WTC11 (cell line): ENCODE measurements around the gene GPR65. TPM values are rescaled to one million over a fixed set of nuclear protein-coding genes. Genes with fewer than 3 reads are reported as not detected.

ENCODE experiments used
- ATAC-seq: fragments of 200-7000 bp; cut with Tn5 transposase; 2 replicates; pipeline ENCODE4 v1.10.0; 2021; ENCODE audit warnings: mild to moderate bottlenecking, moderate library complexity
- CTCF ChIA-PET: fragments of 300-600 bp; sonication (Branson Sonifier 250); formaldehyde crosslinking; loops from one replicate; lab custom pipeline; 2021; ENCODE audit warnings: antibody characterized with exemption; lab: Charles Lee
- POLR2A ChIA-PET: fragments of 350-600 bp; sonication (Branson Sonifier 250); formaldehyde crosslinking; loops from one replicate; lab custom pipeline; 2021; ENCODE audit warnings: antibody characterized with exemption; lab: Charles Lee
- DNase-seq: peaks from one replicate; pipeline ENCODE4 v3.0.0; 2021; ENCODE audit warnings: low spot score
- H3K27ac Mint-ChIP-seq: 2 replicates; pipeline ENCODE4 v1.8.0; 2021; ENCODE audit warnings: mixed read lengths
- H3K27me3 Mint-ChIP-seq: 2 replicates; pipeline ENCODE4 v1.8.0; 2021; ENCODE audit warnings: low read depth, mild to moderate bottlenecking, moderate library complexity, mixed read lengths
- H3K36me3 Mint-ChIP-seq: 2 replicates; pipeline ENCODE4 v1.8.0; 2021; ENCODE audit warnings: mixed read lengths
- H3K4me1 Mint-ChIP-seq: 2 replicates; pipeline ENCODE4 v1.8.0; 2022; ENCODE audit warnings: mixed read lengths
- H3K4me3 Mint-ChIP-seq: 2 replicates; pipeline ENCODE4 v1.8.0; 2021; ENCODE audit warnings: mild to moderate bottlenecking, moderate library complexity, mixed read lengths
- H3K9me3 Mint-ChIP-seq: 2 replicates; pipeline ENCODE4 v1.8.0; 2021; ENCODE audit warnings: mixed read lengths
- CBFB ChIP-seq: sonication (generic); formaldehyde crosslinking; IDR thresholded peaks from 2 replicates; pipeline ENCODE4 v1.8.1; 2022; ENCODE audit warnings: mild to moderate bottlenecking, low read depth, missing genetic modification reagents
- CREM ChIP-seq: sonication (generic); formaldehyde crosslinking; IDR thresholded peaks from 2 replicates; pipeline ENCODE4 v1.8.1; 2022; ENCODE audit warnings: mild to moderate bottlenecking, missing genetic modification reagents, moderate library complexity
- ESRRA ChIP-seq: sonication (generic); formaldehyde crosslinking; IDR thresholded peaks from 2 replicates; pipeline ENCODE4 v1.8.1; 2022; ENCODE audit warnings: mild to moderate bottlenecking, missing genetic modification reagents, borderline replicate concordance
- GRHL2 ChIP-seq: fragments of 250-450 bp; sonication (Bioruptor Pico); IDR thresholded peaks from 2 replicates; pipeline ENCODE4 v1.8.0; 2022; ENCODE audit warnings: mild to moderate bottlenecking, moderate library complexity; ENCODE audit not compliant: insufficient replicate concordance, severe bottlenecking
- JAZF1 ChIP-seq: fragments of 250-450 bp; sonication (Bioruptor Pico); IDR thresholded peaks from 2 replicates; pipeline ENCODE4 v1.9.0; 2021; ENCODE audit warnings: moderate library complexity, mild to moderate bottlenecking, inconsistent platforms
- MYBL2 ChIP-seq: sonication (generic); formaldehyde crosslinking; IDR thresholded peaks from 2 replicates; pipeline ENCODE4 v1.8.1; 2023; ENCODE audit warnings: mild to moderate bottlenecking, moderate library complexity, missing genetic modification reagents
- TCF7 ChIP-seq: sonication (generic); formaldehyde crosslinking; IDR thresholded peaks from 2 replicates; pipeline ENCODE4 v1.8.0; 2022; ENCODE audit warnings: mild to moderate bottlenecking, low read depth, missing genetic modification reagents, moderate library complexity
- total RNA-seq: library from RNA; stranded (reverse); gene quantifications from 3 replicates; pipeline ENCODE4 v1.2.3, GENCODE V29; 2021
- TF ChIP-seq, protein P1 (sequence below): sonication (generic); formaldehyde crosslinking; IDR thresholded peaks from 2 replicates; pipeline ENCODE4 v1.8.1; 2022; ENCODE audit warnings: low read depth, missing genetic modification reagents, borderline replicate concordance
- TF ChIP-seq, protein P2 (sequence below): sonication (generic); formaldehyde crosslinking; IDR thresholded peaks from 2 replicates; pipeline ENCODE4 v1.8.1; 2023; ENCODE audit warnings: mild to moderate bottlenecking, missing genetic modification reagents, moderate library complexity
- TF ChIP-seq, protein P3 (sequence below): fragments of 250-450 bp; sonication (Bioruptor Pico); conservative IDR thresholded peaks from 2 replicates; pipeline ENCODE4 v1.9.0; 2021; ENCODE audit warnings: mild to moderate bottlenecking
- TF ChIP-seq, protein P4 (sequence below): sonication (generic); formaldehyde crosslinking; IDR thresholded peaks from 2 replicates; pipeline ENCODE4 v1.8.0; 2022; ENCODE audit warnings: mild to moderate bottlenecking, missing genetic modification reagents
- TF ChIP-seq, protein P5 (sequence below): fragments of 250-450 bp; sonication (Bioruptor Pico); IDR thresholded peaks from 2 replicates; pipeline ENCODE4 v1.9.0; 2021; ENCODE audit warnings: mild to moderate bottlenecking
- TF ChIP-seq, protein P6 (sequence below): sonication (generic); formaldehyde crosslinking; IDR thresholded peaks from 2 replicates; pipeline ENCODE4 v1.8.0; 2023; ENCODE audit warnings: missing genetic modification reagents, mild to moderate bottlenecking, borderline replicate concordance
- TF ChIP-seq, protein P7 (sequence below): sonication (generic); formaldehyde crosslinking; IDR thresholded peaks from 2 replicates; pipeline ENCODE4 v1.8.0; 2023; ENCODE audit warnings: mild to moderate bottlenecking, missing genetic modification reagents

Gene GPR65
- total RNA-seq, 1 experiment from 2014 or later: not detected

DNA sequence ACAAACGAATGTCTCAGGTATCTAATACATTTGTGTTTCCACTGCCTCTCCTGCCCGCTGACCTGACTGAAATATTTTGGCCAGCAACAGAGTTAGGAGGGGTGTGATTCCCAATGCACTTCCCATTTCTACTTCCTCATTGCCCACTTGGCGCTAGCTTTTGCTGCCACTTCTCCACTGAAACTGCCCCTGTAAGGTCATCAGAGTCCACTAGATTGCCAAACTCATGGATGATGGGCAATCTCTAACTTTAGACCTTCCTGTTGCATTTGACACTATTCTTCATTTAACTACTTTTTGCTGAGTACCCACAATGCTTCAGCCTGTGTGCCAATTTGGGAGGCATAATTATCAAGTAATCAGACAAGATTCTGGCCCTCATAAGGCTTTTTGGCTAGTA is 40.8 kb downstream of the GPR65 start (continued):
- TF ChIP-seq, protein P1, sequence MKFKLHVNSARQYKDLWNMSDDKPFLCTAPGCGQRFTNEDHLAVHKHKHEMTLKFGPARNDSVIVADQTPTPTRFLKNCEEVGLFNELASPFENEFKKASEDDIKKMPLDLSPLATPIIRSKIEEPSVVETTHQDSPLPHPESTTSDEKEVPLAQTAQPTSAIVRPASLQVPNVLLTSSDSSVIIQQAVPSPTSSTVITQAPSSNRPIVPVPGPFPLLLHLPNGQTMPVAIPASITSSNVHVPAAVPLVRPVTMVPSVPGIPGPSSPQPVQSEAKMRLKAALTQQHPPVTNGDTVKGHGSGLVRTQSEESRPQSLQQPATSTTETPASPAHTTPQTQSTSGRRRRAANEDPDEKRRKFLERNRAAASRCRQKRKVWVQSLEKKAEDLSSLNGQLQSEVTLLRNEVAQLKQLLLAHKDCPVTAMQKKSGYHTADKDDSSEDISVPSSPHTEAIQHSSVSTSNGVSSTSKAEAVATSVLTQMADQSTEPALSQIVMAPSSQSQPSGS (CRISPR knock-in tag): no peak
- TF ChIP-seq TCF7 (CRISPR knock-in tag): no peak
- TF ChIP-seq ESRRA: no peak
- TF ChIP-seq, protein P2, sequence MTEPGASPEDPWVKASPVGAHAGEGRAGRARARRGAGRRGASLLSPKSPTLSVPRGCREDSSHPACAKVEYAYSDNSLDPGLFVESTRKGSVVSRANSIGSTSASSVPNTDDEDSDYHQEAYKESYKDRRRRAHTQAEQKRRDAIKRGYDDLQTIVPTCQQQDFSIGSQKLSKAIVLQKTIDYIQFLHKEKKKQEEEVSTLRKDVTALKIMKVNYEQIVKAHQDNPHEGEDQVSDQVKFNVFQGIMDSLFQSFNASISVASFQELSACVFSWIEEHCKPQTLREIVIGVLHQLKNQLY (CRISPR knock-in tag): no peak
- no peak for TF ChIP-seq CBFB (CRISPR knock-in tag)

DNA sequence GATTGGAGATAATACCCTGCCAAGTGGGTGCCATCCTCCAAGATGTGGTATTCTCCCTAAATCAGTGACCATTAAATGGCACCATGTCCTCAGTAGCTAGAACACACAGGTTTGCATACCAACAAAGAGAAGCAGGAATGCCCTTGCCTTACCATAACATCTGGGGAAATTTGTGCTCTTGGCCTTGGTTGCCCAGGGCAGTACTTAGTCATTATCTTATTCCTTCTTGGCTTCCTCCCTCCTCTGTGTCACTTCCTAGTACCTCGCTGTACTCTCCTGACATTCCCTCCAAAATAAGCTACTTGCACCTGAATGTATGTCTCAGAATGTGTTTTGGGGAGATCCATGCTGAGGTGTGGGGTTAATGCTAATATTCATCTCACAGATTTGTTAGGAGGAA is 43.4 kb downstream of the GPR65 start:
- H3K9me3 Mint-ChIP-seq: peaks cover 8% of the 10 kb centered on the region
- H3K4me1 Mint-ChIP-seq: no peaks in the 10 kb centered on the region
- H3K27me3 Mint-ChIP-seq: no peaks in the 10 kb centered on the region; the same call in 1 of the 2 replicates
- H3K27ac Mint-ChIP-seq: no peak overlapping the region
- DNase-seq: no peak
- TF ChIP-seq, protein P3, sequence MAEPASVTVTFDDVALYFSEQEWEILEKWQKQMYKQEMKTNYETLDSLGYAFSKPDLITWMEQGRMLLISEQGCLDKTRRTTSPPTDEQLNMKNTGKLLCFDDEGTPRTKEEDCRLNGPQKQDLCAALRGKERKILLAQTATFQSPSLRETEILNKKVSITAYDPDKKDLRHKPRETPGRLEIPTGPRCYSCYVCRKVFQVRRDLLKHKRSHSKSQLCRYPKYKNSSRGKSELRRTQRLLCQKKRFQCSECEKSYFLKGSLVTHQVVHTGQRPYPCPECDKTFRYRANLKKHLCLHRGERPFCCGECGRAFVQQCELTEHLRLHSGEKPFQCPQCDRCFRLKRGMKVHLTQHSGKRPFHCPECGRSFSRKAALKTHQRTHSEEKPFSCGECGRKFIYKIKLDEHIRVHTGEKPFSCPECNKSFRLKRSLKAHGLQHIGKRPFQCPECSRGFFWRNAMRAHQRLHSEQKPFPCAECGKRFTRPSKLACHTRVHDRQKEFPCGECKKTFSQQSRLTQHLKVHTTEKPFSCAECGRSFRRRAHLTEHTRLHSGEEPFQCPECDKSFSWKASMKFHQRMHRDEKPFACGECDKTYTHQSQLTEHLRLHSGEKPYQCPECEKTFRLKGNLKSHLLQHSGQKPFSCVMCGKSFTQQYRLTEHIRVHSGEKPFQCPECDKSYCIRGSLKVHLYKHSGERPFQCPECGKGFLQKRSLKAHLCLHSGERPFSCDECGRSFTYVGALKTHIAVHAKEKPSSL (CRISPR knock-in tag): no peak
- TF ChIP-seq, protein P4, sequence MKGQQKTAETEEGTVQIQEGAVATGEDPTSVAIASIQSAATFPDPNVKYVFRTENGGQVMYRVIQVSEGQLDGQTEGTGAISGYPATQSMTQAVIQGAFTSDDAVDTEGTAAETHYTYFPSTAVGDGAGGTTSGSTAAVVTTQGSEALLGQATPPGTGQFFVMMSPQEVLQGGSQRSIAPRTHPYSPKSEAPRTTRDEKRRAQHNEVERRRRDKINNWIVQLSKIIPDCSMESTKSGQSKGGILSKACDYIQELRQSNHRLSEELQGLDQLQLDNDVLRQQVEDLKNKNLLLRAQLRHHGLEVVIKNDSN (CRISPR knock-in tag): no peak
- TF ChIP-seq MYBL2 (CRISPR knock-in tag): no peak
- TF ChIP-seq CREM (CRISPR knock-in tag): no peak
- TF ChIP-seq JAZF1: no peak
- TF ChIP-seq, protein P2 (CRISPR knock-in tag): no peak
- TF ChIP-seq, protein P5, sequence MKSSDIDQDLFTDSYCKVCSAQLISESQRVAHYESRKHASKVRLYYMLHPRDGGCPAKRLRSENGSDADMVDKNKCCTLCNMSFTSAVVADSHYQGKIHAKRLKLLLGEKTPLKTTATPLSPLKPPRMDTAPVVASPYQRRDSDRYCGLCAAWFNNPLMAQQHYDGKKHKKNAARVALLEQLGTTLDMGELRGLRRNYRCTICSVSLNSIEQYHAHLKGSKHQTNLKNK (CRISPR knock-in tag): no peak
- no peak for TF ChIP-seq GRHL2 (CRISPR knock-in tag)
- TF ChIP-seq, protein P6, sequence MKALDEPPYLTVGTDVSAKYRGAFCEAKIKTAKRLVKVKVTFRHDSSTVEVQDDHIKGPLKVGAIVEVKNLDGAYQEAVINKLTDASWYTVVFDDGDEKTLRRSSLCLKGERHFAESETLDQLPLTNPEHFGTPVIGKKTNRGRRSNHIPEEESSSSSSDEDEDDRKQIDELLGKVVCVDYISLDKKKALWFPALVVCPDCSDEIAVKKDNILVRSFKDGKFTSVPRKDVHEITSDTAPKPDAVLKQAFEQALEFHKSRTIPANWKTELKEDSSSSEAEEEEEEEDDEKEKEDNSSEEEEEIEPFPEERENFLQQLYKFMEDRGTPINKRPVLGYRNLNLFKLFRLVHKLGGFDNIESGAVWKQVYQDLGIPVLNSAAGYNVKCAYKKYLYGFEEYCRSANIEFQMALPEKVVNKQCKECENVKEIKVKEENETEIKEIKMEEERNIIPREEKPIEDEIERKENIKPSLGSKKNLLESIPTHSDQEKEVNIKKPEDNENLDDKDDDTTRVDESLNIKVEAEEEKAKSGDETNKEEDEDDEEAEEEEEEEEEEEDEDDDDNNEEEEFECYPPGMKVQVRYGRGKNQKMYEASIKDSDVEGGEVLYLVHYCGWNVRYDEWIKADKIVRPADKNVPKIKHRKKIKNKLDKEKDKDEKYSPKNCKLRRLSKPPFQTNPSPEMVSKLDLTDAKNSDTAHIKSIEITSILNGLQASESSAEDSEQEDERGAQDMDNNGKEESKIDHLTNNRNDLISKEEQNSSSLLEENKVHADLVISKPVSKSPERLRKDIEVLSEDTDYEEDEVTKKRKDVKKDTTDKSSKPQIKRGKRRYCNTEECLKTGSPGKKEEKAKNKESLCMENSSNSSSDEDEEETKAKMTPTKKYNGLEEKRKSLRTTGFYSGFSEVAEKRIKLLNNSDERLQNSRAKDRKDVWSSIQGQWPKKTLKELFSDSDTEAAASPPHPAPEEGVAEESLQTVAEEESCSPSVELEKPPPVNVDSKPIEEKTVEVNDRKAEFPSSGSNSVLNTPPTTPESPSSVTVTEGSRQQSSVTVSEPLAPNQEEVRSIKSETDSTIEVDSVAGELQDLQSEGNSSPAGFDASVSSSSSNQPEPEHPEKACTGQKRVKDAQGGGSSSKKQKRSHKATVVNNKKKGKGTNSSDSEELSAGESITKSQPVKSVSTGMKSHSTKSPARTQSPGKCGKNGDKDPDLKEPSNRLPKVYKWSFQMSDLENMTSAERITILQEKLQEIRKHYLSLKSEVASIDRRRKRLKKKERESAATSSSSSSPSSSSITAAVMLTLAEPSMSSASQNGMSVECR: no peak
- TF ChIP-seq, protein P7, sequence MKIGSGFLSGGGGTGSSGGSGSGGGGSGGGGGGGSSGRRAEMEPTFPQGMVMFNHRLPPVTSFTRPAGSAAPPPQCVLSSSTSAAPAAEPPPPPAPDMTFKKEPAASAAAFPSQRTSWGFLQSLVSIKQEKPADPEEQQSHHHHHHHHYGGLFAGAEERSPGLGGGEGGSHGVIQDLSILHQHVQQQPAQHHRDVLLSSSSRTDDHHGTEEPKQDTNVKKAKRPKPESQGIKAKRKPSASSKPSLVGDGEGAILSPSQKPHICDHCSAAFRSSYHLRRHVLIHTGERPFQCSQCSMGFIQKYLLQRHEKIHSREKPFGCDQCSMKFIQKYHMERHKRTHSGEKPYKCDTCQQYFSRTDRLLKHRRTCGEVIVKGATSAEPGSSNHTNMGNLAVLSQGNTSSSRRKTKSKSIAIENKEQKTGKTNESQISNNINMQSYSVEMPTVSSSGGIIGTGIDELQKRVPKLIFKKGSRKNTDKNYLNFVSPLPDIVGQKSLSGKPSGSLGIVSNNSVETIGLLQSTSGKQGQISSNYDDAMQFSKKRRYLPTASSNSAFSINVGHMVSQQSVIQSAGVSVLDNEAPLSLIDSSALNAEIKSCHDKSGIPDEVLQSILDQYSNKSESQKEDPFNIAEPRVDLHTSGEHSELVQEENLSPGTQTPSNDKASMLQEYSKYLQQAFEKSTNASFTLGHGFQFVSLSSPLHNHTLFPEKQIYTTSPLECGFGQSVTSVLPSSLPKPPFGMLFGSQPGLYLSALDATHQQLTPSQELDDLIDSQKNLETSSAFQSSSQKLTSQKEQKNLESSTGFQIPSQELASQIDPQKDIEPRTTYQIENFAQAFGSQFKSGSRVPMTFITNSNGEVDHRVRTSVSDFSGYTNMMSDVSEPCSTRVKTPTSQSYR (CRISPR knock-in tag): no peak
- ChIA-PET CTCF (no interaction called here), POLR2A (no interaction called here)
- H3K36me3 Mint-ChIP-seq: no peaks in the 10 kb centered on the region
- H3K4me3 Mint-ChIP-seq: no peak overlapping the region
- ATAC-seq: no peak
